Chondrocyte (in vitro differentiated cells): ENCODE data around the gene ZNF142. TPM values are rescaled to one million over a fixed set of nuclear protein-coding genes. Genes with fewer than 3 reads are reported as not detected.

Source experiments
- DNase-seq: peaks from one replicate; pipeline ENCODE4 v3.0.0; 2021; ENCODE audit warnings: mixed read lengths, low spot score
- H3K27ac Mint-ChIP-seq: one replicate; pipeline ENCODE4 v1.8.0; 2021; ENCODE audit warnings: mild to moderate bottlenecking, moderate library complexity, mixed read lengths; ENCODE audit not compliant: unreplicated experiment
- H3K27me3 Mint-ChIP-seq: 2 replicates; pipeline ENCODE4 v1.8.0; 2021; ENCODE audit warnings: low read depth, mixed read lengths
- H3K36me3 Mint-ChIP-seq: 2 replicates; pipeline ENCODE4 v1.8.0; 2021; ENCODE audit warnings: low read depth, mixed read lengths
- H3K4me1 Mint-ChIP-seq: 2 replicates; pipeline ENCODE4 v1.8.0; 2021; ENCODE audit warnings: low read depth, mild to moderate bottlenecking, mixed read lengths
- H3K4me3 Mint-ChIP-seq: one replicate; pipeline ENCODE4 v1.8.0; 2021; ENCODE audit warnings: mild to moderate bottlenecking, moderate library complexity, mixed read lengths; ENCODE audit not compliant: unreplicated experiment
- H3K9me3 Mint-ChIP-seq: 2 replicates; pipeline ENCODE4 v1.8.0; 2021; ENCODE audit warnings: low read depth, mixed read lengths
- CTCF ChIP-seq: fragments of 200-600 bp; sonication (generic); IDR thresholded peaks from 2 replicates; pipeline ENCODE4 v1.5.0; 2021; ENCODE audit warnings: antibody characterized with exemption, mild to moderate bottlenecking, moderate library complexity
- total RNA-seq: library from RNA; stranded (reverse); gene quantifications from 3 replicates; pipeline ENCODE4 v1.2.1, GENCODE V29; 2021

Gene ZNF142
- total RNA-seq, 1 donor from 2014 or later: 26.5 TPM

DNA sequence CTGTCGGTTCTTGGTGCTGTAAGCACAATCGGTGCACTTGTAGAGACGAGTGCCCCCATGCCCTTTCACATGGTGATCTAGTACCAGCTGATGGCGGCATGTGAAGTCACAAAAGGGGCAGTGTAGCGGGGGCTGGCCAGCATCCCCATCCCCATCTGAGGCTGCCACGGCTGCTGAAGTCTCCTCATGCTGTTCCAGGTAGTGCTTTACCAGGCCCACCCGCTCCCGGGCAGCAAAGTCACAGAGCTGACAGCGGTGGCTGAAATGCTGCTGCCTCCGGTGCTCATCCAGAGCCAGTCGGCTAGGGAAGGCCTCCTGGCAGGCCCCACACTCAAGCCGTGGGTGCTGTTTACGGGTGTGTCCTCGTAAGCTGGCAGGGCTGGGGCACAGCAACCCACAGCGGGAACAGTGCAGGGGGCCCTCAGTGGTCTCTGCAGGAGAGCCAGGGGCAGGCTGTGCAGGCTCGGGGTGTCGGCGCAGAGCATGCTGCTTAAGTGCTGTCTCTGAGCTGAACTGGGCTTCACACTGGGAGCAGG, 17.2 kb downstream of the ZNF142 start:
- H3K4me1 Mint-ChIP-seq: no peaks in the 10 kb centered on the region
- no peak overlapping the region for H3K27ac Mint-ChIP-seq
- H3K9me3 Mint-ChIP-seq: no peaks in the 10 kb centered on the region
- H3K36me3 Mint-ChIP-seq: peaks cover 37% of the 10 kb centered on the region
- DNase-seq: peak; percentile 89
- H3K4me3 Mint-ChIP-seq: no peak overlapping the region
- H3K27me3 Mint-ChIP-seq: no peaks in the 10 kb centered on the region
- no peak for TF ChIP-seq CTCF

DNA sequence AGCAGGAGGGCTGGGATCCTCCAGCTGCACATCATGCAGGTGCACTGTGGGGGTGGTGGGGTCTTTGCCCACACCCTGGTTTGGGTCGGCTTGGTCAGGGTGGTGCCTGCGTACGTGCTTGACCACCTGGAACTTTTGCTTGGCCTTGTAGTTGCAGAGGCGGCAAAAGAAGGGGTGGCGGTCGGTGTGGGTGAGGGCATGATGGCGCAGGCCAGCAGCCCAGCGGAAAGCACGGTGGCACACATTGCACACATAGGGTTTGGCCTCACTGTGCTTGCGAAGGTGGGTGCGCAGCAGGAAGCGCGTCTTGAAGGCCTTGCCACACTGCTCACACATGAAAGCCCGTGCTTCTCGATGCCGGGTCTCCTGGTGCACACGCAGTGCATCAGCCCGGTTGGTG, 21.1 kb downstream of the ZNF142 start:
- H3K27ac Mint-ChIP-seq: no peak overlapping the region
- no peak overlapping the region for H3K4me3 Mint-ChIP-seq
- no peaks in the 10 kb centered on the region for H3K27me3 Mint-ChIP-seq
- TF ChIP-seq CTCF: no peak
- no peaks in the 10 kb centered on the region for H3K4me1 Mint-ChIP-seq
- DNase-seq: no peak
- no peaks in the 10 kb centered on the region for H3K9me3 Mint-ChIP-seq
- peaks cover 45% of the 10 kb centered on the region for H3K36me3 Mint-ChIP-seq

- DNase-seq: no peak
- Mint-ChIP-seq H3K9me3 (no peaks in the 10 kb centered on the region), H3K27ac (no peak overlapping the region), H3K27me3 (no peaks in the 10 kb centered on the region), H3K4me3 (no peak overlapping the region), H3K4me1 (peaks cover 4% of the 10 kb centered on the region), H3K36me3 (peaks cover 44% of the 10 kb centered on the region)
- TF ChIP-seq CTCF: no peak
These were observed 23.7 kb downstream of the ZNF142 start for GRCh38 chr2:218635719-218636118.

- Mint-ChIP-seq H3K27ac (no peak overlapping the region), H3K4me3 (no peak overlapping the region), H3K4me1 (peaks cover 5% of the 10 kb centered on the region), H3K36me3 (peaks cover 23% of the 10 kb centered on the region), H3K27me3 (no peaks in the 10 kb centered on the region), H3K9me3 (no peaks in the 10 kb centered on the region)
- no peak for TF ChIP-seq CTCF
- no peak for DNase-seq
These were observed 27.6 kb downstream of the ZNF142 start for GRCh38 chr2:218631837-218632236.

DNA sequence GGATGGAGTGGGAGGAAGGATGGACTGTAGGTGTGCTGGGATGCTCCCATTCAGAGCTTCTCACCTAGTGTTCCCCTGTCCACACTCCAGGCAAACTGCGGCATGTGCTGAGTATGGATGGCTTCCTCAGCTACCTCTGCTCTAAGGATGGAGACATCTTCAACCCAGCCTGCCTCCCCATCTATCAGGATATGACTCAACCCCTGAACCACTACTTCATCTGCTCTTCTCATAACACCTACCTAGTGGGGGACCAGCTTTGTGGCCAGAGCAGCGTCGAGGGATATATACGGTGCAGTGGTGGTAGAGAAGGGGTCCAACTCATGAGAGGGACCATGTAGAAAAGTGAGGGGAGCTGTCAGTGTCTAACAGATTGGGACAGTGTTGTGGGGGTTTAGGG, 31.5 kb downstream of the ZNF142 start:
- Mint-ChIP-seq H3K27me3 (no peaks in the 10 kb centered on the region), H3K4me1 (peaks cover 8% of the 10 kb centered on the region), H3K36me3 (peaks cover 3% of the 10 kb centered on the region), H3K27ac (no peak overlapping the region), H3K4me3 (no peak overlapping the region), H3K9me3 (no peaks in the 10 kb centered on the region)
- no peak for TF ChIP-seq CTCF
- no peak for DNase-seq
